Kidney epithelial cell (primary cell): ENCODE results near the gene SPARC. TPM values are rescaled to one million over a fixed set of nuclear protein-coding genes. Genes with fewer than 3 reads are reported as not detected.

Experiments
- DNase-seq: peaks from one replicate; pipeline ENCODE4 v3.0.0-alpha.2; 2010; ENCODE audit warnings: low read depth
- H3K27me3 ChIP-seq: 2 replicates; pipeline ENCODE4 v1.6.0; 2011; ENCODE audit warnings: low read length; ENCODE audit not compliant: control insufficient read depth, insufficient read depth
- H3K36me3 ChIP-seq: 2 replicates; pipeline ENCODE4 v1.5.1; 2011; ENCODE audit warnings: low read length; ENCODE audit not compliant: control insufficient read depth, insufficient read depth
- H3K4me3 ChIP-seq: 2 replicates; pipeline ENCODE4 v1.5.1; 2011; ENCODE audit warnings: low read depth, mild to moderate bottlenecking, control low read depth, low read length
- total RNA-seq: library from RNA; depleted of rRNA; stranded (reverse); fragments of >200 nt; gene quantifications from 2 replicates; pipeline ENCODE4 v1.2.3, GENCODE V29; 2015
- TF ChIP-seq, protein P1 (sequence below): IDR thresholded peaks from 2 replicates; pipeline ENCODE4 v1.5.1; 2011; ENCODE audit warnings: mild to moderate bottlenecking, moderate library complexity, low read length, control low read depth, inconsistent platforms; ENCODE audit not compliant: insufficient read depth, poor library complexity, severe bottlenecking

SPARC gene
- total RNA-seq, 1 donor from 2014 or later: 139 TPM

GRCh38 chr5:151663617-151664293 lies 23.0 kb downstream of the SPARC start:
- Histone ChIP-seq H3K27me3 (no peaks in the 10 kb centered on the region), H3K4me3 (no peak overlapping the region), H3K36me3 (peaks cover 20% of the 10 kb centered on the region)
- TF ChIP-seq, protein P1, sequence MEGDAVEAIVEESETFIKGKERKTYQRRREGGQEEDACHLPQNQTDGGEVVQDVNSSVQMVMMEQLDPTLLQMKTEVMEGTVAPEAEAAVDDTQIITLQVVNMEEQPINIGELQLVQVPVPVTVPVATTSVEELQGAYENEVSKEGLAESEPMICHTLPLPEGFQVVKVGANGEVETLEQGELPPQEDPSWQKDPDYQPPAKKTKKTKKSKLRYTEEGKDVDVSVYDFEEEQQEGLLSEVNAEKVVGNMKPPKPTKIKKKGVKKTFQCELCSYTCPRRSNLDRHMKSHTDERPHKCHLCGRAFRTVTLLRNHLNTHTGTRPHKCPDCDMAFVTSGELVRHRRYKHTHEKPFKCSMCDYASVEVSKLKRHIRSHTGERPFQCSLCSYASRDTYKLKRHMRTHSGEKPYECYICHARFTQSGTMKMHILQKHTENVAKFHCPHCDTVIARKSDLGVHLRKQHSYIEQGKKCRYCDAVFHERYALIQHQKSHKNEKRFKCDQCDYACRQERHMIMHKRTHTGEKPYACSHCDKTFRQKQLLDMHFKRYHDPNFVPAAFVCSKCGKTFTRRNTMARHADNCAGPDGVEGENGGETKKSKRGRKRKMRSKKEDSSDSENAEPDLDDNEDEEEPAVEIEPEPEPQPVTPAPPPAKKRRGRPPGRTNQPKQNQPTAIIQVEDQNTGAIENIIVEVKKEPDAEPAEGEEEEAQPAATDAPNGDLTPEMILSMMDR: no peak
- no peak for DNase-seq

- peaks cover 19% of the 10 kb centered on the region for H3K36me3 ChIP-seq
- H3K27me3 ChIP-seq: no peaks in the 10 kb centered on the region
- DNase-seq: no peak
- no peak overlapping the region for H3K4me3 ChIP-seq
- TF ChIP-seq, protein P1: no peak
Observed at GRCh38 chr5:151662805-151663204, 23.9 kb downstream of the SPARC start.

- no peaks in the 10 kb centered on the region for H3K27me3 ChIP-seq
- H3K4me3 ChIP-seq: no peak overlapping the region
- TF ChIP-seq, protein P1: no peak
- H3K36me3 ChIP-seq: peaks cover 16% of the 10 kb centered on the region
- DNase-seq: no peak
Observed at GRCh38 chr5:151661968-151662732, 24.6 kb downstream of the SPARC start.

- TF ChIP-seq, protein P1: no peak
- H3K36me3 ChIP-seq: peaks cover 11% of the 10 kb centered on the region
- no peak overlapping the region for H3K4me3 ChIP-seq
- H3K27me3 ChIP-seq: no peaks in the 10 kb centered on the region
- no peak for DNase-seq
Observed at GRCh38 chr5:151660616-151661495, 25.9 kb downstream of the SPARC start.

- H3K27me3 ChIP-seq: no peaks in the 10 kb centered on the region
- TF ChIP-seq, protein P1: peak; percentile 85
- peaks cover 4% of the 10 kb centered on the region for H3K36me3 ChIP-seq
- H3K4me3 ChIP-seq: no peak overlapping the region
- DNase-seq: no peak
Observed at GRCh38 chr5:151659001-151659754, 27.5 kb downstream of the SPARC start.
